GM18861 (cell line): ENCODE results near the gene FCHO2.

Source experiments
- ATAC-seq: cut with Tn5 transposase; IDR thresholded peaks from one replicate; pipeline ENCODE4 v1.9.1; 2021; ENCODE audit not compliant: unreplicated experiment

The FCHO2 gene

GRCh38 chr5:73106335-73106734, 150.5 kb downstream of the FCHO2 start:
- ATAC-seq: no peak

- ATAC-seq: no peak
Observed at GRCh38 chr5:73110190-73110589, 154.3 kb downstream of the FCHO2 start.

GRCh38 chr5:73111536-73111935, 155.7 kb downstream of the FCHO2 start:
- ATAC-seq: no peak

- ATAC-seq: no peak
Observed at GRCh38 chr5:73112359-73112758, 156.5 kb downstream of the FCHO2 start.

DNA sequence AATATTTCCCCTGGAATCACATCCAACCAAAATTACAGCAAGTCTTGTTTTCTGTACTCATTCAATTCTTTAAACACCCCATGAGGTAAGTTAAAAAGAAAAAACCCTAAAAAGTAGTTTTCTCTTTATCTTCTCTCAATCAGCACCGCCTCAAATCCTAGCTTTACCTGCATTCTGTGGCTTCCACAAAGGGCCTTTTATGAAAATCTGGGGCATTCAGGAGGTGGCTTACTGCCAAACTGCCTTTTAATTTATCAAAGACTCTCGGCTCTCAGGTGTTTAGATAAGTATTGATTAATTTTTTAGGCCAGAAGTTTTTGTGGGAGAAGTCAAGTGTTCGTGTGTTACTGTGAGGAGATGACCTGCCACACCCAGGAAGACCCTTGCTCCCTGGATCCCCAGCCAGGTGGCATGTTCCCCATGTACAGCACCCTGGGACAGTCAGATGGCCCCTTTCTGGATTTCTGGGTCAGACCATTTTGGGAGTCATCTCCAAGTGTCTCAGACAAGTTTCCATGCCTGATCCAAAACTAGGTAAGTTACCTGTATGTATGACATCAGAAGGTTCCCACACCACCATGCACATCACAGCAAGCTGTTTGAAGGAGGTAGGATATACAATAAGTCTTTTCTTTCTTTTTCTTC, 158.3 kb downstream of the FCHO2 start:
- no peak for ATAC-seq

DNA sequence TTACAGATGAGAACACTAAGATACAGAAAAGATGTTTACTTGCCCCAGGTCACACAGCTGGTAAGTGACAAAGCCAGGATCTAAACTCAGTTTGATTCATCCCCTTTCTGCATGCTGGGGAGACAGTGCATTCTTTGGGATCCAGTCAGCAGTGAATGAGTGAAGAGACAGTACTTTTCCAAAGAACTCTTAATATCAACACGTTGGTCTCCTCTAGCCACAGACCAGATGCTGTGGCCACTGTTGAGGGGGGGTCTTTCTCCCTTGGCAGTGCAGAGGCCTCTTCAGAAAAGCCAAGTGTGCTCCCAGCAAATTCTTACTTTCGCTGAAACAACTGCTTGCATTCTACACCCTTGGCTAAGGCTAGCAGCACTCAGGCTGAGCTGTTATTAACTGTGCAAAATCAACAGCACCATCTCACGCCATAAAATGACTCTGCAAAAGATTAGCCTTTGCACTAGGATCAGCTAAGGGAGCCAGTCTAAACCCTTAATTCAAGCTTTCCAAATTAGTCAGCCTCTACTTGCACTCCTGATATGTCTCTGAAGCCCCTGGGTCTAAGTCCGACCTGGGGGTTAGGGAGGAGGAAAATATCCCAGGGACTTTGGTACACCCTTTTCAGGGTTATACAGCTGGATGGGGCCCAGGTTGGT, 159.7 kb downstream of the FCHO2 start:
- ATAC-seq: no peak

- ATAC-seq: no peak
Observed at GRCh38 chr5:73116506-73116905, 160.7 kb downstream of the FCHO2 start.

- ATAC-seq: no peak
Observed at GRCh38 chr5:73117088-73117740, 161.4 kb downstream of the FCHO2 start.

DNA sequence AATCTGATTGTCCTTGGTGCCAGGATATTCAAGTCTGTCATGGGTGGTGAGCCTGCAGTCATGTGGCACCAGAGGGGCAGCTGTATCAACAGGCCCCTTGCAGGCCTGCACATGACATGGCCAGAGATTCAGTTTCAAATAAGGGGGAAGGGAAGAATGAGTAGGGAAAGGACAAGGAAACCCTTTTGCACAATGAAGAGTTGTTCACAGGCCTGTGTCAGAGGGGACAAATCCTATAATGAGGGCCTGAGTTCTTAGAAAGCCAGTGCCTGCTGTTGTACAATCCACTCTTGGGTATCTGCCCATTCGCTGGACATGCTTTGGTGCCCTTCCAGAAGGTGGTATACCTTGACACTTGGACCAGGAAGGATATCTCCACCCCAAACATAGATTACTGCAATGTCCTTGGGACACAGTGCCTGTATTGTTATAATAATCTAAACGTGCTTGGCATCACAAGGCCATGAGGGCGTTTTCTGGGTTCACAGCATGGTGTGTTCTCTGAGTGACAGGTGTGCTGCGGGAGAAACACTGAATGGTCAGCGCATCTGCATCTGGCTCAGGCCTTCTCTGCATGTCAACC, 162.6 kb downstream of the FCHO2 start:
- no peak for ATAC-seq

- ATAC-seq: no peak
Observed at GRCh38 chr5:73119451-73120157, 163.8 kb downstream of the FCHO2 start.

GRCh38 chr5:73120222-73121118, 164.6 kb downstream of the FCHO2 start, which contains the start of gene TMEM171:
Gene TMEM171 (plus strand): TSS chr5:73120575. CDS start chr5:73123374, 2,799 bp downstream.
- ATAC-seq: no peak

GRCh38 chr5:73121119-73121463, 165.2 kb downstream of the FCHO2 start:
- no peak for ATAC-seq

DNA sequence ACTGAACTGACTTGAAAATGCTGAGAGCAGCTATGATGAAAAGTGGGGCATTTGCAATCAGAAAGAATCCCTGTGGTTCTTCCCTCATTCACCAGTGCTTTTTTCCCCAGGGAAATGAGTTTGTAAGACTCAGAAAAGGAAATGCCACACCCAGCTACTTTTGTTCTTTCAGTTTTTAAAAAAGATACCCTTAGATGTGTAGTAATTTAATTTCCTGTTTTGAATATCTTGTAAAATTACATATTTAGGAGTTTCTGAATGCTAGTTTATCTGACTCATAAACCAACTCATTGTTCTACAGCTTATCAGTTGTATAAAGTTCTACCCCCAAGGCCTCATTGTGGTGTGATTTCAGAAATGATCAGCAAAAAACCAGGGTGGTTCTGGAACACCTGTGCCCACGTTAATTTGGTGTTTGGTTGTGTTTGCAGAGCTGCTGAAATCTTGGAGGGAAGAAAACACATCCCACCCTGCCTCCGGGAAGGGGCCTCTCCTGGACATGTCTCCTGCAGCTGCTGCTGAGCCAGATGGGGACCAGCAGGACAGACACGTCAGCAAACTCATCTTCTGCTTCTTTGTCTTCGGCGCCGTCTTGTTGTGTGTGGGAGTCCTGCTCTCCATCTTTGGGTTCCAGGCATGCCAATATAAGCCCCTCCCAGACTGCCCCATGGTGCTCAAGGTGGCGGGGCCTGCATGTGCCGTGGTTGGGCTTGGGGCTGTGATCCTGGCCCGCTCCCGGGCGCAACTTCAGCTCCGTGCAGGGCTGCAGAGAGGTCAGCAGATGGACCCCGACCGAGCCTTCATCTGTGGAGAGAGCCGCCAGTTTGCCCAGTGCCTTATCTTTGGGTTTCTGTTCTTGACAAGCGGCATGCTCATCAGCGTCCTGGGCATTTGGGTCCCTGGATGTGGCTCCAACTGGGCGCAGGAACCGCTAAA, 167.3 kb downstream of the FCHO2 start:
- no peak for ATAC-seq

- no peak for ATAC-seq
Observed at GRCh38 chr5:73125289-73125688, 169.4 kb downstream of the FCHO2 start.

GRCh38 chr5:73126381-73126780, 170.5 kb downstream of the FCHO2 start:
- ATAC-seq: no peak

DNA sequence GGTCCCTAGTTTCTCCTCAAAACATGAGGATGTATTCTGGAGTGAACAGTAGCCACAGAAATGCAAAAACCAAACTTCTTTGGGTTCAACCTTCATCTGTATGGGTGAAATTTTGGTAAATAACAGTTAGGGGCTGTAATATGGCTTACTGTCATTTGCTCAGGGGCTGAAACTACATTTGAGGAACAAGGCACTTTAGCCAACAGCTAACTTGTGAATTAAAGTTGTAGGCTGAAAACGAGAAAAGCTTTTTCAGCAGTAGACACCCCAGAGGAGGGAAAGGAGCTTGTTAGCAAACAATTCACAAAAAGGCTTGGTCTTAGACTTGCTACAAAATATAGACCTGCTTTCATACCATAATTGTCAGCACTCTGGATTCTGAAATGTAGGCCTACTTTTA, 171.1 kb downstream of the FCHO2 start:
- ATAC-seq: no peak

DNA sequence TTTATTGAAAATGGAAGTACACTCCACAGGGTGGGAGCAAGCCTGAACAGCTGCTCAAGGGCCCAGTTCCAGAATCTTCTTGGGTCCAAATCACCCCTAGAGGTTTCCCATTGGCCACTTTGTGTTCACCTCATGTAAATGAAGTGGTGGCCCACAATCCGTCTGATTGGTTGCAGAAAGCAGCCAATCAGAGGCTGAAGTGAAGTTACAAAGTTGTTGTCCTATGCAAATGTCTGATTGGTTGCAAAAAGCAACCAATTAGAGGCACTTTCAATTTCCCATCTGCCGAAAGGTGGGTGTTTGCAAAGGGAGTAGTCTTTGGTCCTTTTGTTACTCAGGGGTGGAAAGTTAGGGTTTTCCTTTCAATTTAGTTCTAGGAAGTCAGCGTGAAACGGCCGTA, 173.3 kb downstream of the FCHO2 start:
- ATAC-seq: no peak

- ATAC-seq: no peak
Observed at GRCh38 chr5:73130811-73131210, 175.0 kb downstream of the FCHO2 start.

DNA sequence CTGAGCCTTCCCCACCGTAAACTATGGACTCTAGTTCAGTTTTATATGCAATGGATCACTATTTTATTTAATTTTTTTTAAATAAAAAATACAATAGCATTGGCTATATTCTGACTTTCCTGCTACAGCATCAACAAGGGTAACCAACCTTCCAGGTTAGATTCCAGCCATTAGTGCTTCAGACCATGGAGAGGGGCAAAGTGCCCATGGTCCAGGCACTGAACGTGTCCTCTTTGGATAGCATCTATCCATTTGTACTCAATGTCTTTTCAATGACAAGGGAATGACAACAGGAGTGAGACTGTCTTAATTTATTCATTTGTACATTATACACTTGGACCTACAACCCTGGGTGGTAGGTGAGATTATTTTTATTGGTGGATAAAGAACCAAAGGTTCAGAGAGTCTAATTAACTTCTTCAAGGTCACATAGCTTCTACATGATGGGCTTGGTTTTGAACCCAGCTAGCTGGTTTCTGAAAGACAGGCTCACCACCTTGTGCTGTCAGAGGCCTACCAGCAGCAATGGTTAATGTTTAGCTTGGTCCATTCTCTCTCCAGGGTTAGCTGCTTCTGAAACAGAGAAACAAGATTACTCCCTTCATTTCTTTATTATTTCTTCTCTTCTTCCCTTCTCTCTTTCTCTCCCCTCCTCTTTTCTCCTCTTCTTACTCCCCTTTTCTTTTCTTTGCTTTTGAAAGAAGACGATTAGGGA, 176.0 kb downstream of the FCHO2 start:
- ATAC-seq: no peak
